HL-60 (cell line): ENCODE data around the gene PTDSS2.

Experiments
- GABPA ChIP-seq: IDR thresholded peaks from 2 replicates; pipeline ENCODE4 v1.6.1; 2012; ENCODE audit warnings: low read depth
- POLR2AphosphoS5 ChIP-seq: IDR thresholded peaks from 2 replicates; pipeline ENCODE4 v1.6.1; 2012; ENCODE audit warnings: low read depth
- TF ChIP-seq, protein P1 (sequence below): IDR thresholded peaks from one replicate; pipeline ENCODE4 v1.5.1; 2011; ENCODE audit warnings: low read length, control low read depth, inconsistent platforms; ENCODE audit not compliant: insufficient read depth
- TF ChIP-seq, protein P2 (sequence below): IDR thresholded peaks from 2 replicates; pipeline ENCODE4 v1.6.1; 2012; ENCODE audit warnings: low read depth; ENCODE audit not compliant: insufficient replicate concordance

DNA sequence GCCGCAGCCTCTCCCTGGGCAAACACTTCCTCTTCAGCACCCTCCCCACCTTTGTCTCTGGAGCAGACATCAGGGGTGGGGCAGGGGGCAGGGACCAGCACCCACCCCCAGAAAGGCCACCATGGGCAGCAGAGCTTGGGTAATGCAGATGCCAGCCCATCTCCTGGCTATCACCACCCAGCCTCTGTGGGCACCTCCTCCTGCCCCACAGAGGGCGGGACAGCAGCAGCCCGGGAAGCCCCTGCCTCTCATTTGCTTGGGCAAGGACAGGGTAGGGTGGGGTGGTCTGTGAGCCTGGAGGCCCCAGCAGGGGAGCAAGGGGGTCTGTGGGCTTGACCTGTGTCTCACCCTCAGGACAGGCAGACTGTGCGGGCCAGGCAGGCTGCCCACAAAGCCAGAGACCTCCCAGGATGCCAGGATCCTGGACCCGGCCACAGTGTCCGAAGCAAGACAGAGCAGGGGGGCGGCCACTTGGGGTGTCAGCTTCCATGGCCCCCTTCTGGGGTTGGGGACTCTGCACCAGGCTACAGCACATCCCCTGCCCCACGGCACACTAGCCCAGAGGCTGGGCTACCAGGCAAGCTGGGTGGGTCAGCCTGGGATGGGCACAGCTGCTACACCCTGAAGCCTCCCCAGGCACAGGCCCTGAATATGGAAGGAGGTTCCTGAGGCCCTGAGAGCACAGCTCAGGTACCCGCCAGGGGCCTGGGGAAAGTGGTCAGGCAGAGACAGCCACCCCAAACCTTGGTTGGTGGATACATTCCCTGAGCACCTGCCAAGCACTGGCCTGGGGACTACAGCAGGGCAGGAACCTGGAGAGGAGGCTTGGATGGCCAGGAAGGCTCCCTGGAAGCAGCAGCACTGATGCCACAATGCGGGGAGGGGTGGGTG, 52.5 kb downstream of the PTDSS2 start:
- TF ChIP-seq, protein P1, sequence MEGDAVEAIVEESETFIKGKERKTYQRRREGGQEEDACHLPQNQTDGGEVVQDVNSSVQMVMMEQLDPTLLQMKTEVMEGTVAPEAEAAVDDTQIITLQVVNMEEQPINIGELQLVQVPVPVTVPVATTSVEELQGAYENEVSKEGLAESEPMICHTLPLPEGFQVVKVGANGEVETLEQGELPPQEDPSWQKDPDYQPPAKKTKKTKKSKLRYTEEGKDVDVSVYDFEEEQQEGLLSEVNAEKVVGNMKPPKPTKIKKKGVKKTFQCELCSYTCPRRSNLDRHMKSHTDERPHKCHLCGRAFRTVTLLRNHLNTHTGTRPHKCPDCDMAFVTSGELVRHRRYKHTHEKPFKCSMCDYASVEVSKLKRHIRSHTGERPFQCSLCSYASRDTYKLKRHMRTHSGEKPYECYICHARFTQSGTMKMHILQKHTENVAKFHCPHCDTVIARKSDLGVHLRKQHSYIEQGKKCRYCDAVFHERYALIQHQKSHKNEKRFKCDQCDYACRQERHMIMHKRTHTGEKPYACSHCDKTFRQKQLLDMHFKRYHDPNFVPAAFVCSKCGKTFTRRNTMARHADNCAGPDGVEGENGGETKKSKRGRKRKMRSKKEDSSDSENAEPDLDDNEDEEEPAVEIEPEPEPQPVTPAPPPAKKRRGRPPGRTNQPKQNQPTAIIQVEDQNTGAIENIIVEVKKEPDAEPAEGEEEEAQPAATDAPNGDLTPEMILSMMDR = no peak
- no peak for TF ChIP-seq GABPA
- TF ChIP-seq, protein P2, sequence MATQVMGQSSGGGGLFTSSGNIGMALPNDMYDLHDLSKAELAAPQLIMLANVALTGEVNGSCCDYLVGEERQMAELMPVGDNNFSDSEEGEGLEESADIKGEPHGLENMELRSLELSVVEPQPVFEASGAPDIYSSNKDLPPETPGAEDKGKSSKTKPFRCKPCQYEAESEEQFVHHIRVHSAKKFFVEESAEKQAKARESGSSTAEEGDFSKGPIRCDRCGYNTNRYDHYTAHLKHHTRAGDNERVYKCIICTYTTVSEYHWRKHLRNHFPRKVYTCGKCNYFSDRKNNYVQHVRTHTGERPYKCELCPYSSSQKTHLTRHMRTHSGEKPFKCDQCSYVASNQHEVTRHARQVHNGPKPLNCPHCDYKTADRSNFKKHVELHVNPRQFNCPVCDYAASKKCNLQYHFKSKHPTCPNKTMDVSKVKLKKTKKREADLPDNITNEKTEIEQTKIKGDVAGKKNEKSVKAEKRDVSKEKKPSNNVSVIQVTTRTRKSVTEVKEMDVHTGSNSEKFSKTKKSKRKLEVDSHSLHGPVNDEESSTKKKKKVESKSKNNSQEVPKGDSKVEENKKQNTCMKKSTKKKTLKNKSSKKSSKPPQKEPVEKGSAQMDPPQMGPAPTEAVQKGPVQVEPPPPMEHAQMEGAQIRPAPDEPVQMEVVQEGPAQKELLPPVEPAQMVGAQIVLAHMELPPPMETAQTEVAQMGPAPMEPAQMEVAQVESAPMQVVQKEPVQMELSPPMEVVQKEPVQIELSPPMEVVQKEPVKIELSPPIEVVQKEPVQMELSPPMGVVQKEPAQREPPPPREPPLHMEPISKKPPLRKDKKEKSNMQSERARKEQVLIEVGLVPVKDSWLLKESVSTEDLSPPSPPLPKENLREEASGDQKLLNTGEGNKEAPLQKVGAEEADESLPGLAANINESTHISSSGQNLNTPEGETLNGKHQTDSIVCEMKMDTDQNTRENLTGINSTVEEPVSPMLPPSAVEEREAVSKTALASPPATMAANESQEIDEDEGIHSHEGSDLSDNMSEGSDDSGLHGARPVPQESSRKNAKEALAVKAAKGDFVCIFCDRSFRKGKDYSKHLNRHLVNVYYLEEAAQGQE = peak; percentile 64
- peak; percentile 12; the same call in 1 of the 2 replicates for TF ChIP-seq POLR2AphosphoS5
